Testis (tissue), 2 donors: ENCODE measurements around the gene ZC3H18.

Experiments used
- POLR2A ChIP-seq: fragments of 450-650 bp; IDR thresholded peaks from one replicate; pipeline ENCODE4 v1.6.1; 2017; ENCODE audit warnings: antibody characterized with exemption, mild to moderate bottlenecking, moderate library complexity
- TF ChIP-seq, protein P1 (sequence below), 3 experiments: fragments of 450-650 bp in 2 of 3; fragments of 200-600 bp in 1 of 3; sonication (generic) in 1 of 3; IDR thresholded peaks; one replicate each; pipeline ENCODE4 v1.5.1; 2016 to 2019; ENCODE audit warnings: antibody characterized with exemption in 3 of 3, mild to moderate bottlenecking in 2 of 3, moderate library complexity in 1 of 3

- TF ChIP-seq, protein P1, sequence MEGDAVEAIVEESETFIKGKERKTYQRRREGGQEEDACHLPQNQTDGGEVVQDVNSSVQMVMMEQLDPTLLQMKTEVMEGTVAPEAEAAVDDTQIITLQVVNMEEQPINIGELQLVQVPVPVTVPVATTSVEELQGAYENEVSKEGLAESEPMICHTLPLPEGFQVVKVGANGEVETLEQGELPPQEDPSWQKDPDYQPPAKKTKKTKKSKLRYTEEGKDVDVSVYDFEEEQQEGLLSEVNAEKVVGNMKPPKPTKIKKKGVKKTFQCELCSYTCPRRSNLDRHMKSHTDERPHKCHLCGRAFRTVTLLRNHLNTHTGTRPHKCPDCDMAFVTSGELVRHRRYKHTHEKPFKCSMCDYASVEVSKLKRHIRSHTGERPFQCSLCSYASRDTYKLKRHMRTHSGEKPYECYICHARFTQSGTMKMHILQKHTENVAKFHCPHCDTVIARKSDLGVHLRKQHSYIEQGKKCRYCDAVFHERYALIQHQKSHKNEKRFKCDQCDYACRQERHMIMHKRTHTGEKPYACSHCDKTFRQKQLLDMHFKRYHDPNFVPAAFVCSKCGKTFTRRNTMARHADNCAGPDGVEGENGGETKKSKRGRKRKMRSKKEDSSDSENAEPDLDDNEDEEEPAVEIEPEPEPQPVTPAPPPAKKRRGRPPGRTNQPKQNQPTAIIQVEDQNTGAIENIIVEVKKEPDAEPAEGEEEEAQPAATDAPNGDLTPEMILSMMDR (IDR thresholded peaks at IDR 0.05) = no peak
- no peak for TF ChIP-seq POLR2A
Observed at GRCh38 chr16:88526906-88527185, 43.4 kb upstream of the ZC3H18 start.
